HG02852 (cell line): ENCODE results near the gene TGM3.
"Not testable (repeated sequence)": the region's sequence is repeated elsewhere in the genome, so short reads cannot be mapped to it uniquely, and the experiment has no call there.

Experiments used
- ATAC-seq: cut with Tn5 transposase; IDR thresholded peaks from one replicate; pipeline ENCODE4 v1.9.1; 2021; ENCODE audit warnings: mild to moderate bottlenecking, moderate library complexity; ENCODE audit not compliant: unreplicated experiment

Gene TGM3, protein sequence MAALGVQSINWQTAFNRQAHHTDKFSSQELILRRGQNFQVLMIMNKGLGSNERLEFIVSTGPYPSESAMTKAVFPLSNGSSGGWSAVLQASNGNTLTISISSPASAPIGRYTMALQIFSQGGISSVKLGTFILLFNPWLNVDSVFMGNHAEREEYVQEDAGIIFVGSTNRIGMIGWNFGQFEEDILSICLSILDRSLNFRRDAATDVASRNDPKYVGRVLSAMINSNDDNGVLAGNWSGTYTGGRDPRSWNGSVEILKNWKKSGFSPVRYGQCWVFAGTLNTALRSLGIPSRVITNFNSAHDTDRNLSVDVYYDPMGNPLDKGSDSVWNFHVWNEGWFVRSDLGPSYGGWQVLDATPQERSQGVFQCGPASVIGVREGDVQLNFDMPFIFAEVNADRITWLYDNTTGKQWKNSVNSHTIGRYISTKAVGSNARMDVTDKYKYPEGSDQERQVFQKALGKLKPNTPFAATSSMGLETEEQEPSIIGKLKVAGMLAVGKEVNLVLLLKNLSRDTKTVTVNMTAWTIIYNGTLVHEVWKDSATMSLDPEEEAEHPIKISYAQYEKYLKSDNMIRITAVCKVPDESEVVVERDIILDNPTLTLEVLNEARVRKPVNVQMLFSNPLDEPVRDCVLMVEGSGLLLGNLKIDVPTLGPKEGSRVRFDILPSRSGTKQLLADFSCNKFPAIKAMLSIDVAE

DNA sequence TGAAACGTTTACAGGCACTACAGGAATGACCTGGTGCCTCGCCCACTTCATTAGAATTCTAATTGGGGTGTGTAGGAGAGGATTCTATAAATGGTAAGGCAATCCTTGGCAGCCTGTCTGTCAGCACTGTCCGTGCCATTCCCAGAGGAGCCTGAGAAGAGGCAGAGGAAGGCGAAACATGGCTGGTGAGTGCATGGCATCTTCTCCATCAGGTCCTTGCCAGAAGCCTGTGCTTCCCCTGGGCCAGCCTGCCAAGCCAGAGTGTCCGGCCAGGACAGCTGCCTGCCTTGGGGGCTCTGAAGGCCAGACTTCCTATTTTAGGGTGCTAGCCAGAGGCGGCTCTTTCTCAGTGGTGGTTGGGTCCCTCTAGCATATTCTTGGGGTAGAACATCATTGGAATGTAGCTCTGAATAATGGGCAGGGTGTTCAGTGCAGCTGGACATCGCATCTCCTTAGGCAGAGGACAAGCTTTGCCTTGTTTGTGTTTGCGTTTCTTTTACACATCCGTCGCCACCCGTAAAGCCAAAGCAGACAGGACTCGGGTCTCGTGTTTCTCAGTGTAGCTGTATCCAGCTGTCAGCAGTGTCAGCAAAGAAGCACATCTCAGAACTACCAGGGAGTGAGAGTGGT lies at the start of gene TGM3:
TSS of gene TGM3 (plus strand) at position 116 of the 630 bp plus-strand sequence. CDS start at position 179, 63 bp downstream.
- ATAC-seq = no peak

DNA sequence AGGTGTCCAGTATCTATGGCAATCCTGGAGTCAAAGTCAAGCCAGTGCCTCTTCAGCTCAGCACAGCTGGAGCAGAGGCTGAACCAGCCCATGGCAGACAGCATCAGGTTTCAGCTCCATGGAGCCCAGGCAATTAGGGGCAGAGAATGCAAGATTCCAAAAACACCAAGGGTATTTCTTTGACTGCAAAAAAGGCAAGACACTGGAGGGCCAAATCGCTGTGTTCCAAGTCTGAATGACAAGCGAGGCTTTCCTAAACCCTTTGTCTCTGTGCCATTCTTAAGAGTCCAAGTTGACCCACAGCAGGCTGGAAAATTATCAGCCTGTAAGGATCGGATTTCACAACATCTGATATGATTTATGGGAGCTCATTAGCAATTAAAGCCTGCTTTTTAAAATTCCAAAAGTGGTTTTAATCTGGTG lies 49.7 kb upstream of the TGM3 start:
- no peak for ATAC-seq

DNA sequence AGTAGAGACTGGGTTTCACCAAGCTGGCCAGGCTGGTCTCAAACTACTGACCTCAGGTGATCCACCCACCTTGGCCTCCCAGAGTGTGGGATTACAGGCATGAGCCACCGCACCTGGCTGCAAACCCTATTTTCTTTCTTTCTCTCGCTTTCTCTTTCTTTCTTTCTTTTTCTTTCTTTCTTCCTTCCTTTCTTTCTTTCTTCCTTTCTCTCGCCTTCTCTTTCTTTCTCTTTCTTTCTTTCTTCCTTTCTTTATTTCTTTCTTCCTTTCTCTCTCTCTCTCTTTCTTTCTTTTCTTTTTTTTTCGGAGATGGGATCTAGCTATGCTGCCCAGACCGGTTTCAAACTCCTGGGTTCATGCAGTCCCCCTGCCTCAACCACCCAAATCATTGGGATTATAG lies 47.0 kb upstream of the TGM3 start:
- no peak for ATAC-seq

DNA sequence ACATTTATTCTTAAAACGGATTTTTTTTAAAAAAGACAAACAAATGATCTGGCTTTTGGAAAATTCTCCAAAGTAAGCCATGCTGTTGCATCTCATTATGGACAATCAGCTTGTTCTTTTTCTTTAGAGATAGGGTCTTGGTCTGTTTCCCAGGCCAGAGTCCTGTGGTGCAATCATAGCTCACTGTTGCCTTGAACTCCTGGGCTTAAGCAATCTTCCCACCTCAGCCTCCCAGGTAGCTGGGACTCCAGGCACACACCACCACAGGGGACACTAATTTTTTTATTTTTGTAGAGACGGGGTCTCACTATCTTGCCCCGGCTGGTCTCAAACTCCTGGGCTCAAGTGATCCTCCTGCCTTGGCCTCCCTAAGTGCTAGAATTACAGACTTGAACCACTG lies 45.9 kb upstream of the TGM3 start:
- no peak for ATAC-seq

DNA sequence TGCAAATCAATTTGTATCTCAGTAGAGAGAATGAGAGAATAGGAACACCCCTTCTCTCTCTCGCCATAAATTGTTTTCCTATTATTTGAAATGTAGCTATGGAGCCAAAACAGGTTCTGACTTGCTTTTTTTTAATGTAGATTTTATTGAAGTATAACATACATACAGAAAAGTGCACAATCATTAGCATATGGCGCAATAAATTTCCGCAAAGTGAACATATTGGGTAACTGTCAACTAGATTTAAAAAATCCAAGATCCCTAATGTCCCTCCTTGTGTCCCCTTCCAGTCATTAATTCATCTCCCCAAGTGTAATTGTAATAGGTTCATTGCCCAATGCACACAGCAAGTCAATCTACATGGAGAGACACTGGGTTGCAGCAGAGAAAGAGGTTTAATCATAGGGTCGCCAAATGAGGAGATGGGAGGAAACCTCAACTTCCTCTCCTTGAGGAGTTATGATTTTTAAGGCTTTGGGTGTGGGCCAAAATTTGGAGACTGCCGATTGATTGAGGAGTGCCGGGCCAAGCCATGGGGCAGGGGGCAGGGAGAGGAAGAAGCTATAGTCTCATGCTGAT lies 43.3 kb upstream of the TGM3 start:
- ATAC-seq = no peak

DNA sequence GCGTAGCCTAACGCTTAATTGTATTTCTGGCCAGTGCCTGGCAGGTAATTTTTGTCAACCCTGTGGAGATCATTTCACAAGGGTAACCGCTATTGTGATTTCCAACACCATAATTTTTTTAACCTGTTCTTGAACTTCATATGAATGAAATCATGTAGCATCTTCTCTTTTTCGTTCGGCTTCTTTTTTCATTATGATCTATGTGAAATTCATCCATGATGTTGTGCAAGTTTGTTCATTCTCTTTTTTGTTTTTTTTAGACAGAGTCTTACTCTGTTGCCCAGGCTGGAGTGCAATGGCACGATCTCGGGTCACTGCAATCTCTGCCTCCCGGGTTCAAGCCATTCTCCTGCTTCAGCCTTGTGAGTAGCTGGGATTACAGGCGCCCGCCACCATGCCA lies 42.5 kb upstream of the TGM3 start:
- ATAC-seq = no peak

DNA sequence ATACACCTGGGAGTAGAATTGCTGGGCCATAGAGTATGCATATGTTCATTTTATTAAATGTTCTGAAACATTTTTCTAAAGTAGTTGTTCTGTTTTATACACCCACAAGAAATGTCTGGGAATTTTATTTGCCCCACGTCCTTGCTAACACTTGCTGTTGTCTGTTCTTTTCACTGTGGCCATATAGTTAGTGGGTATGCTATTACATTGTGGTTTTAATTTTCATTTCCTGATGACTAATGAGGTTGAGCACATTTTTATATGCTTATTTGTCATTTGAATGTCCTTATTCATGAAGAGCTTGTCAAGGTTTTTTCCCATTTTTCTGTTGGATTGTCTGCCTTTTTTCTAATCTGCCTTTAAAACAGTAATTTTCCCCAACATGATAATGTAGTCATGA lies 41.5 kb upstream of the TGM3 start:
- no peak for ATAC-seq

DNA sequence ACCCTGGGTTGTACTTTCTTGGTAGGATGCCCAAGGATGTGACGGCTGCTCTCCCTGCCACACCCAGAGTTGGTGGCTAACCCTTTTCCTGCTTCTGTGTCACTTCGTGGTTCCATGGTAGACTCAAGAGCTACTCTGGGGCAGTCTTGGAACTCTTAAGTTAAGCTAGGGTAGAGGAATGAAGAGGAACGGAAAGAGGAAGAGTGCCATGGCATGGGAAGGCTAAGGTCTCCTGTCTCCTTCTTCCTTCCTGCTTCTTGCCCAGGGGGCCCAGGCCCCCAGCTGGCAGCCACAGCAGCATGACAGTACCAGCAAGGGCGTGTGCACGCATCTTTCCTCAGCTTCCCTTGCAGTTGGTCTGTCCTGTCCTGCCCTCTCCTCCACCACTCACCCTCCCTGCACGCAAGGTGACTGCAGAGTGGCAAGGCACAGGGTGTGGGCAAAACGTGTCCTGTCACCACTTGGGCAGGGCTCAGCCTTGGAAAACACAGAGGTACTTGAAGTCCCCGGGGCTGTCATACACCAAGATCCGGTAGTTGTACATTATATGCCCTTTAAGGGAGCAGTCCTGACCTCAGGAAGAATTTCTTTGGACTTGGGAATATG lies 39.8 kb upstream of the TGM3 start:
- no peak for ATAC-seq

DNA sequence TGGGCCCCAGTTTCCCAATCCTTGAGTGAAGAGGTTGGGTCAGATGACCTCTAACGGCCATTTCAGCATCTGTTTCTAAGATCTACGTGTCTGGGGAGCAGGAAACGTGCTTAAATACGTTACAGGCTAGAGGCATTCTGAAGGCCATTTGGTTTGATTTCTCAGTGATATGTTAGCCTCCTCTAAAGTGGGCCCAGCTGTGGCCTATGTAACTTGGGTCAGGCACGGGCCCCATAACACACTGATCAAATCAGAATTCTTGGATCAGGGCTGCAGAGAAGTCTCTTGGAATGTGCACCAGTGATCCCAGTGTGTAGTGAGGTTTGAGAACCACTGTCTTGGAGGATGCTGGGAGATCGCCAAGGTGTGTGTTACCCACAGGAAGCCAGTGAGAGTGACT lies 36.1 kb upstream of the TGM3 start:
- no peak for ATAC-seq

DNA sequence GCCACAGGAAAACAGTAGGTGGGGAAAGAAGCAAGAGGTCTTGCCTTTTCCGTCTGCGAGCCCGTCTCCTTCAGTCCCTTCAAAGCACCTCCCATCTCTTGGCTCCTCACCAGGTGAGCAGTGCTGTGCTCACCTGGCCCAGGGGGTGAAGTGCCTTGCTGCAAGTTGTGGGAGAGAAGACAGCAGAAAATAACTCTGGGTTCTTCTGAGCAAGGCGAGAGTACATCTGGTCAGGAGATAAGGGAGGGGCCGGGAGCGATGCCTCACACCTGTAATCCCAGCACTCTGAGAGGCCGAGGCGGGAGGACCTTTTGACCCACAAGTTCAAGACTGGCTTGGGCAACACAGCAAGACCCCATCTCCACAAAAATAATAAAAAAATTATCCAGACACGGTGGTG lies 35.6 kb upstream of the TGM3 start:
- ATAC-seq = no peak

DNA sequence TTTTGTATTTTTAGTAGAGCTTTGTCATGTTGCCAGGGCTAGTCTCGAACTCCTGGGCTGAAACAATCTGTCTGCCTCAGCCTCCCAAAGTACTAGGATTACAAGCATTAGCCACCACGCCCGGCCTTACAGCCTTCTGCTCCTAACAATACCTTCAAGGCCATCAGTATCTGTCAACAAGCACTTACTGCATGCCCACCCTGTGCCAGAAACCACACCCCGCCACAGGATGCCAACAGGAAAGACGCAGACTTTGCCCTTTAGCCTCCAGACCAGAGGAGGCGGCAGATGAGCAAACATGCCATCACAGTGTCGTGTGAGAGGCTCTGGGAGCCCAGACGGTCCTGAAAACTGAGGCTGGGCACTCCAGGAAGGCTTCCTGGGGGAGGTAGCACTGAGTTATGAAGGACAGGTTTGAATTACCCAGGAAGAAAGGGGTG lies 34.7 kb upstream of the TGM3 start:
- ATAC-seq = no peak

DNA sequence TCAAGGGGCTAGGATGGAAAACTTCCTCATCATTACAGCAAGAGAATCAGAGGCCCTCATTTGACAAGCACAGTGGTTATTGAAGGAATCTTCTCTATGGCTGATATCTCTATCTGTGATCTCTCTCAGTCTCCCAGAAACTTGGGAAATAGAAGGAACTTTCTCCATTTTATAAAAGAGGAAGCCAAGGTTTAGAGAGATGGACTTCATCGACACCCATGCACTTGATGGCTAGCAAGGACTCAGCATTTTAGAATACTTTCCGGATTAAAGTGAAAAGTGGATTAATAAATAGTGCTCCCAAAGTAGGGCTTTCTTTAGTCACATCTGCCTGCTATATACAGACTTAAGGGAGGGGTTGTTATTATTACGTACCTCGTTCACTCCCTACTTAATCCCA lies 34.2 kb upstream of the TGM3 start:
- no peak for ATAC-seq

DNA sequence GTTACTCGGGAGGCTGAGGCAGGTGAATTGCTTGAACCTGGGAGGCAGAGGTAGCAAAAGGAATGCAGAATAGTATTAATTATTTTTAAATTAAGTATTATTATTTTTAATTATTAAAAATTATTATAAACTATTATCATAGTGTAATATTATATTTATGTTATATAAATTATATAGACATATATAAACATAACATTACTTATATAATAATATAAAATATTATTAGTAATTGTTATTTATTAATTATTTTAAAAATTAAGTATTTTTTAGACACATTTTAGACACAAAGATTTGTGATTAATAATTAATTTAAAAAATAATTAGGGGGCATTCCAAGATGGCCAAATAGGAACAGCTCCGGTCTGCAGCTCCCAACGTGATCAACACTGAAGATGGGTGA lies 31.7 kb upstream of the TGM3 start:
- ATAC-seq = no peak

DNA sequence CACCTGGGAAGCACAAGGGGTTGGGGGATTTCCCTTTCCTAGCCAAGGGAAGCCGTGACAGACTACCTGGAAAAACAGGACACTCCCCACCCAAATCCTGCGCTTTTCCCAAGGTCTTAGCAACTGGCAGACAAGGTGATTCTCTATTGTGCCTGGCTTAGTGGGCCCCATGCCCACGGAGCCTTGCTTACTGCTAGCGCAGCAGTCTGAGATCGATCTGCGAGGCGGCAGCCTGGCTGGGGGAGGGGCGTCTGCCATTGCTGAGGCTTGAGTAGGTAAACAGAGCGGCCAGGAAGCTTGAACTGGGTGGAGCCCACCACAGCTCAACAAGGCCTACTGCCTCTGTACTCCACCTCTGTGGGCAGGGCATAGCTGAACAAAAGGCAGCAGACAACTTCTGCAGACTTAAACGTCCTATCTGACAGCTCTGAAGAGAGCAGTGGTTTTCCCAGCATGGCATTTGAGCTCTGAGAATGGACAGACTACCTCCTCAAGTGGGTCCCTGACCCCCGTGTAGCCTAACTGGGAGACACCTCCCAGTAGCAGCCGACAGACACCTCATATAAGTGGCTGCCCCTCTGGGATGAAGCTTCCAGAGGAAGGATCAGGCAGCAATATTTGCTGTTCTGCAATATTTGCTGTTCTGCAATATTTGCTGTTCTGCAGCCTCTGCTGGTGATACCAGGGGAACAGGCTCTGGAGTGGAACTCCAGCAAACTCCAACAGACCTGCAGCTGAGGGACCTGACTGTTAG lies 31.0 kb upstream of the TGM3 start:
- ATAC-seq = not testable (repeated sequence)

DNA sequence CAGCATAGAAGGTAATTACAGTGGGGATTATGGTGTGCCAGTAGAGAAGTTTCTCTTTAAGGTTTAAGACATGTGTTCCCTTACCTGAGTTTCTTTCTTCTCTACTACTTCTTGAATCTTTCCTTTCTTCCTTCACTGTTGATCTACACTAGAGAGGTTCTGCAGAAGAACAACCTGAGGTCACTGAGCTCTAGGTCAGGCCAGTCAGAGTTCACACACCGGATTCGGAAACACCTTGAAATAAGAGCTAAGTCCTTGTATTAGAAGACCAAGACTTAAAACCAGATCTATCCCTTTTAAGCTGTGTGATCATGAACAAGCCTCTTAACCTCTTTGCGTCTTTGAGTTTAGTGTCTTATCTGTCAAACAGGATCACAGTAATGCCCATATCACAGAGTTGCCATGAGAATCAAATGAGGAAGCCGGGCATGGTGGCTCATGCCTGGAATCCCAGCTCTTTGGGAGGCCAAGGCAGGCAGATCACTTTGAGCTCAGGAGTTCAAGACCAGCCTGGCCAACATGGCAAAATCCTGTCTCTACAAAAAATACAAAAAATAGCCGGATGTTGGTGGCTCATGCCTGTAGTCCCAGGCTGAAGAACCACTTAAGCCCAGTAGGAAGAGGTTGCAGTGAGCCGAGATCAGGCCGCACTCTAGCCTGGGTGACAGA lies 22.0 kb upstream of the TGM3 start:
- no peak for ATAC-seq

DNA sequence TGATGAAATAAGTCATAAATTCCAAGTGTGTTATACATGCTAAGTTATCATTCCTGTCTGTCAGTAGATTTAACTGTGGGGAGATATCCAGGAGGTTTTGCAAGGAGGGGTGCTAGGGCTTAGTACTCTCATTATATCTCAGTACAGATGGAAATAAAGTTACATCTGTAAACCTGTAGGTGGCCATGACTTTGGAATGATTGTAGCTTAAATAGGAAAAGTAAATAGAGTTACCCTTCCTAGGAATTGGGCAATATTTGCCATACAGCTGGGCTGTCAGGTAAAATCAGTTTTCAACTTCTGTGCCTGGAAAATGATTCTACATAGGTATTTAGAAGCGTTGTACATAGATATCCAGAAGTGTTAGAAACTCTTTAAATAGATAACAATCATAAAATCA lies 19.8 kb upstream of the TGM3 start:
- no peak for ATAC-seq

DNA sequence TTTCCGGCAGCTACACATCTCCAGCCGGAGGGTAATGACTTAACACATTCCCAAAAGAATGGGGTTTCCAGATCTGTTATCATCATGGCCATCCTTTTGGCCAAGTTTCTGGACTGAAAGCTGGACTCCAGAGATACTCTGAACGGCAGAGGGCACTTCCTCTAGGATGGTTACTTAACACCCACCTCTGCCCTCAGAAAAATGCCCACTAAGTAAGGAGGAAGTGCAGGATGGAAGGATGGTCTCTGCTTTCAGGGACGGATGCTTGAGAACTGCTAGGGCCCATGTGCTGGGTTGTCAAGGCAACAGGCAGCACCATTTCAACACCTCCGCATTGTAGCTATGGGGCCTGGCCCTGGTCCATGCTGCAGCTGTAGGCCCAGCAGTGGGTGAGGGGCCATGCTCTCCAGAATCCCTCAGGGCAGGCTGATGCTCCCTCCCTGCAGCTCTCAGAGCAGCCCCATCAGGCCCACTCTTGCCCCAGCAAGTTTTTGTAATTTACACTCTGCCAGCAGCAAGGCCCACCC lies 16.5 kb upstream of the TGM3 start:
- no peak for ATAC-seq

DNA sequence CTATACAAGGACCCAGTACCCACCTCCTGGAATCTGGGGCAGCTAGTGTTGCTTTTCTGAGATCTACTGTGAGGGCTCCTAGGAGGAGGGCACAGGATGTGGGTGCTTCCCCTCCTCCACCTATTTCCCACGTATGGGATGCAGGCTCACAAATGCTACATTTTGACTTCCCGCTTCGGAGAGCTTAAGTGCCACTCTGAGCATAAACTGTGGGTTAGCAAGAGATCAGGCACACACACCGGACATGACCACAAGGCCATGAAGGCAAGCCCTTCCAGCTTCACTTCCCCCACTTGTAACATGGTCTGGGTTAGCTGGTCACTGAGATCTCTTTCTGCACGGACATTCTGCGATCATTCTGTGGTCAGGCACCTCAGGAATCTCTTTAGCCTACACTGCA lies 15.7 kb upstream of the TGM3 start:
- ATAC-seq = no peak

DNA sequence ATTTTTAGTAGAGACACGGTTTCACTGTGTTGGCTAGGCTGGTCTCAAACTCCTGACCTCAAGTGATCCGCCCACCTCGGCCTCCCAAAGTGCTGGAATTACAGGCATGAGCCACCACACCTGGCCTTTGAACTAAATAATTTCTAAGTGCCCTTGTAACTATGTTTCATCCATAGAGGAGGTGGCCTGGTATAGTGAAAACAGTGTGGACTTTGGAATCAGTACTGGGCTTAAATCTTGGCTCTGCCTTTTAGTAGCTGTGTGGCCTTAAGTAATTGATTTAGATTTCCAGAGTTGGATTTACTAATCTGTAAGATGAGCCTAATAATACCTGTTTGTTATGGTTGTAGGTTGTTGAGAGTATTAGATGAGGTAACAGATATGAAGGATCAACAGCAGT lies 14.2 kb upstream of the TGM3 start:
- ATAC-seq = no peak

DNA sequence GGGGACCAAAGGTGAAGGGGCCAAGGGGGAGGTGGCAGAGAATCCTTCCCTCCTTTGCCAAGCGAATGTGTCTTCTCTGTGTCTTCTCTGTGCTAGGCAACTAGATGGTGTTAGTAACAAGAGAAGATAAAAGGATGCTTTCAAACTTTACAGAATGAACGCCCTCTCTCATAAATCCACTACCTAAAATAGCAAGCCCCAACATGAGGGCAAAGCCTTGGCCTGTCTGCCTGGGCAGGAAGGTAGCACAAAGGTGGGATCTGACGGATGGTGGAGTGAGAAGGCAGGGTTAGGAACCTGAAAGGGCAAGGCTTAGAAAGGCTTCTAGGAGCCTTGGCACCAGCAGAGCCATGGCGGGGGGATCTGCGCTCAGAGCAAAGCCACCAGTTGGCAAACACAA lies 13.6 kb upstream of the TGM3 start:
- no peak for ATAC-seq
